Measurements from ENCODE around the gene TTC38. TPM values are rescaled to one million over a fixed set of nuclear protein-coding genes. Genes with fewer than 3 reads are reported as not detected.
"Not testable (repeated sequence)": the region's sequence is repeated elsewhere in the genome, so short reads cannot be mapped to it uniquely, and the experiment has no call there.

Gene TTC38
- total RNA-seq, 1 experiment from 2014 or later: 15.3 TPM

DNA sequence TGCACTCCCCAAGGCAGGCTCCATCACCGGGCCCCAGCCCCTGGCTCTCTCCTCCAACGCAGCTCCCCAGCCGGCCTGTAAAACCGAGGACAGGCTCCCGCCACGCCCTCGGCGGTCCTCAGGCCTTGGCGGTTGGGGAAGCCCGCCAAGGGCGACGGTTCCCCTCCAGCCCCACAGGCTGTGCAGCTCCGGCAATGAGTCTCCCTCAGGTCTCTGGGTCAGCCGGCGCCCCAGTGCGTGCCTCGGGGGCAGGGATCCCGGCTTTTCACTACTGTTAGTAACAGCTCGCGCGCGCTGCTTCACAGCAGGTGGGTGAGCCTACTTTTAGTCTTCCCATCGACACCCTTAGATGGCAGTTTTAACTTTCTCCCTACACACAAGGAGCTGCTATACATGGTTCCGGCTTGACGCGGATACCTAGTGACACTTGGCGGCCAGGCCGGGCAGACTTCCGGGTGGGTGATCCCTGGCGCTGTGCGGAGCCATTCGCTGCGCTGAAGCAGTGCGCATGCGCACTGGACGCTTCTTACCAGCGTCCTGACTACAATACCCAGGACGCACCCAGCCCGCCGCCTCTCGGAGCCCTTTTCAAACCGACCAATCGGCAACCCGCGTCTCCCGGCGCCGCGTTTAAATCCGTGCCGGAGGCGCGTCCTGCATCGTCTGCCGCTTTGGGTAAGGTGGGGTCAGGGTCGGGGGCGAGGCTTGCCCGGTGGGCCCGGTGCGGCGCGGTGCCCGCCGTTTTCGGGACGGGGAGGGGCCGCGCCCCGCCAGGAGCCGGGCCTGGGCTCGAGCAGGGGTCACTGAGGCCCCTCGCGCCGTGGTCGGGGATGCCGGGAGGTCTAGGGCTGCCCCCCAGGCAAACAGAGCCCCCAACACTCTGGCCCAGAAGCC is 28.7 kb downstream of the TTC38 start, which contains the start of gene GTSE1:
TSS of gene GTSE1 (plus strand) at position 614 of the 894 bp plus-strand sequence. CDS start 531 bp downstream, outside the sequence.
- DNase-seq (ENCODE audit: low spot score): peak; percentile 91

DNA sequence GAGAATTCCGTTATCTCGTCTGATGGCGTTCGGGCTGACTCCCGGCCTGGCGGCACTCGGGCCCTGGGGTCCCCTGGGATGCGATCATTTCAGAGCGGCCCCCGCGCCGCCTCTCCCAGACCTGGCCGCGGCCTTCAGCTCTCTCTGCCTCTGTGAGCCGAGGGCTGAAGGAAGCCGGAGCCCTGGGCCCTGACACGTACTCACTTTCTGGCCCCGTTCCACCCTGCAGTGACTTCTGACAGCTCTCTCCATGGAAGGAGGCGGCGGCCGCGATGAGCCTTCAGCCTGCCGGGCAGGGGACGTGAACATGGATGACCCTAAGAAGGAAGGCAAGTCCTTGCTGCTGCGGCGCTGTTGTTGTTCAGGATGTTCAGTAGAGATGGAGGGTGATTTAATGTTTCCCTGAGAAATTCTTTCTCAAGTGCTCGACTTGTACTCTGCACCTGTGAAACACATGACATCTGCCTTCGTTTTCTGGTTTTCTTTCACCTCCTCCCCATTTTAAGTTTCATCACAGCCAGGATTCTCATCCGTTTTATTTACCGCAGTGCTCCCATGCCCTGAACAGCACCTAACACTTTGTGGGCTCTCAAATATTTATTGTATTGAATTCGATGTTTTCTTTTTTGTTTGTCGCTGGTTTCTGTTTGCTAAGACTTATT is 29.5 kb downstream of the TTC38 start:
- DNase-seq (ENCODE audit: low spot score): peak; percentile 13

DNA sequence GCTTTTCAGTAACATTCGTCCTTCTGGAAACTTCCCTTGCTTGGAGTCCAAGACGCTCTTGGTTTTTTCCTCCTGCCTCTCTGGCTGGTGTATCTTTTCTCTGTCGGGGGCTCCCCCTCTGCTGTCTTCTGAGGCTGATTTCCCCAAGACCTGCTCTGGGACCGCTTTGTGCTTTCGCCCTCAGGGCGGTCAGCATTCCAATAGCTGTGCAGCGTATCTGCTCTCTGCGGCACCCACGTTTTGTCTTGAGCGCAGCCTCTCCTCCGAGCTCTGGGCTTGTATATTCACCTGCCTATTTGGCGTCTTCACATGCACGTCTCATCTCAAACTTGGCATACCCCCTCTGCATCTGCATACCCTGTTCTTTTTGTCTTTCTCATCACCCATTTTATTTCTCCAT is 31.3 kb downstream of the TTC38 start:
- no peak for DNase-seq (ENCODE audit: low spot score)

DNA sequence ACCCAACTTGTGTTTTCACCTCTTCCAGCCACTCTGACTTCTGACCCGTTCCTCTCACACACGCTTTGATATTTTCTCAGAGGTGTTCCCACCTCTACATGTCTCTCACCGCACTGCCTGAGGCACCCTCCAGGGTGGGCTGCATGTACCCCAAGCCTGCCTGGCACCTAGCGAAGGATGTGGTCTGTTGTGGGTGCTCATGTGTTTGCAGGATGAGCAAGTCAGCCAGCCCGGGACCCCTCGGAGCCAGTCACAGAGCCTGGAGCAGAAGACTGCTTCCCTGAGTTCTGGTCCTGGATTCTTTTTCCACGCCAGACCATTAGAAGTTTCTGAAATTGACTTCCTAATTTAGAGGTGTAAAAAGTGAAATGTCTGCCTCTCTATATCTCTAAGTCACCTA is 32.7 kb downstream of the TTC38 start:
- DNase-seq (ENCODE audit: low spot score): no peak

DNA sequence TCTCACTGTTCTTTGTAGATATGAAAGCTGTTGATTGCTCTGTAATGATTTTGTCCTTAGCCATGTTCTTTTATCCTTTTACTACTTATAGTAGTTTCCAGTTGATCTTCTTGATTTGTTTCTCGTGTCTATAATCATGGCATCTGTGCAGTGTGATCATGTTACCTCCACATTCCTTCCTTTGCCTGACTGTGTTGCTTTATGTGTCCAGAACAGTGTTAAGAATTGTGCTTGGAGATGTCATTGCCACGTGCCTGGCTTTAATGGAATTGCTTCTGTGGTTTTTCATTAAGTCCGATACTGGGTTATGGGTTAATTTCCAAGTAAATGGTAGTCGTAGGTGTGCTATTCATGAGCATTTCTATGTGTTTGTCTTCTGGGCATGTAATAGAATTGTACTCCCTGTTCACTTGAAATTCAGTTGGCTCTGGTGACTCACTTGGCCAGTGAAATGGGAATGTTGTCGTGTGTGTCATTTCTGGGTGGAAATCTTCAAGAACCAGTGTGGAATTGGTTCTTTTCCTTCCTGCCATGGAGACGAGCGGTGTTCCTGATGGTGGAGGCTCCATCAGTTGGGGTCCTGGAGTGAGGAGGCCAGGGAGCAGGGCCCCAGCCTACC is 35.6 kb downstream of the TTC38 start:
- no peak for DNase-seq (ENCODE audit: low spot score)

DNA sequence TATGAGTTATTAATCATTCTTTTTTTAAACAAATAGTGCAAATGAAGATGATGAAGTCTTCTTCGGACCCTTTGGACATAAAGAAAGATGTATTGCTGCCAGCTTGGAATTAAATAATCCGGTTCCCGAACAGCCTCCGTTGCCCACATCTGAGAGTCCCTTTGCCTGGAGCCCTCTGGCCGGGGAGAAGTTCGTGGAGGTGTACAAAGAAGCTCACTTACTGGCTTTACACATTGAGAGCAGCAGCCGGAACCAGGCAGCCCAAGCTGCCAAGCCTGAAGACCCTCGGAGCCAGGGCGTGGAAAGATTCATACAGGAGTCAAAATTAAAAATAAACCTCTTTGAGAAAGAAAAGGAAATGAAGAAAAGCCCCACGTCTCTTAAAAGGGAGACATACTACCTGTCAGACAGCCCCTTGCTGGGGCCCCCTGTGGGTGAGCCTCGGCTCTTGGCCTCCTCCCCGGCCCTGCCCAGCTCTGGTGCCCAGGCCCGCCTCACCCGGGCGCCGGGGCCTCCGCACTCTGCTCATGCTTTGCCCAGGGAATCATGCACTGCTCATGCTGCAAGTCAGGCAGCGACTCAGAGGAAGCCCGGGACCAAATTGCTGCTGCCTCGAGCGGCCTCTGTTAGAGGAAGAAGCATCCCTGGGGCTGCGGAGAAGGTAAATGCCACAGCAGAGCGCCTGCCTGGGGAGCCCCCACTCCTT is 40.6 kb downstream of the TTC38 start:
- DNase-seq (ENCODE audit: low spot score): no peak

DNA sequence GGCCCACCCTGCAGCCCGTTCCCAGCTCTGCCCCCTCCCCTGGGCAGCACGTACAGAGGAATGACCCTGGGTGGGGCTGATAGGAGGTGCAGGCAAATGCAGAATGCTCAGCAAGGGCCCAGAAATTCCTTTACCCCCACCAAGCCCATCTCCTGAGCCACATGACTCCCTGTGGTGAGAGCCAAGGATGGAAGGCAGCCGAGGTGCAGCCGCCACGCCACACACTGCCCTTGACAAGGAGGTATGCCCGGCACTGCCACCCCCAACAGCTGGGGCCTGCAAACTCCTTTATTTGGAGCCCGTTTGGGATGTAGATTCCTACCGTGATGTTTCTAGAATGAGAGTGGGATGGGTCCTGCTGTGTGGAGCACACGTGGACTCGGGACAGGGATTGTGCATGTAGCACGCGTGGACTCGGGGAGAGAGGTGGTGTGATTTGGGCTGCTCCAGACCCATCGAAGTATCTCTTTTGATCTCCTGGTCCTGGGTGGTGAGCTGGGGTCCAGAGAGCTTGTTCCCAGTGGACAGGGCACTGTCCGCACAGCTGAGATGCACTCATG is 41.8 kb downstream of the TTC38 start:
- no peak for DNase-seq (ENCODE audit: low spot score)

DNA sequence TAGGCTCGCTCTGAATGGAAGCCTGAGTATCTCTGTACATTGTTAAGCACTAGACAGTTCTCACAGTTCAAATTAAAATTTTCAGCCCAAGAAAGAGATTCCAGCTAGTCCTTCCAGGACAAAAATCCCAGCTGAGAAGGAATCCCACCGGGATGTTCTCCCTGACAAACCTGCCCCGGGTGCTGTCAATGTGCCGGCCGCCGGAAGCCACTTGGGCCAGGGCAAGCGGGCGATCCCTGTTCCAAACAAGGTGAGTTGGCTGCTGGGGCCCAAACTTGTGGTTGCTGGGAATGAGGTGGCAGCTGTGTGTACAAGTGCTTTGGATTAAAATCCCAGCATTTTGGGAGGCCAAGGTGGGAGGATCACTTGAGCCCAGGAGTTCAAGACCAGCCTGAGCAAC is 44.2 kb downstream of the TTC38 start:
- DNase-seq (ENCODE audit: low spot score): no peak

DNA sequence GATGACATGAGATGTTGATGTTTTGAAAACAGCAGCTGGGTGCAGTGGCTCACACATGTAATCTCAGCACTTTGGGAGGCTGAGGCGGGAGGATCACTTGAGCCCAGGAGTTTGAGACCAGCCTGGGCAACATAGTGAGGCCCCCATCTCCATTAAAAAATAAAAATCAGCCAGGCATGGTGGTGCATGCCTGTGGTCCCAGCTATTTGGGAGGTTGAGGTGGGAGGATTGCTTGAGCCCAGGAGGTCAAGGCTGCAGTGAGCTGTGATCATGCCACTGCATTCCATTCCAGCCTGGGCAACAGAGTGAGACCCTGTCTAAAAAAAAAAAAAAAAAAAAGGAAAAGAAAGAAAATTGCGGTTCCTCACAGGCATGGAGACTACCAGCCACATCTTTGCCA is 45.0 kb downstream of the TTC38 start:
- not testable (repeated sequence) for DNase-seq (ENCODE audit: low spot score)

DNA sequence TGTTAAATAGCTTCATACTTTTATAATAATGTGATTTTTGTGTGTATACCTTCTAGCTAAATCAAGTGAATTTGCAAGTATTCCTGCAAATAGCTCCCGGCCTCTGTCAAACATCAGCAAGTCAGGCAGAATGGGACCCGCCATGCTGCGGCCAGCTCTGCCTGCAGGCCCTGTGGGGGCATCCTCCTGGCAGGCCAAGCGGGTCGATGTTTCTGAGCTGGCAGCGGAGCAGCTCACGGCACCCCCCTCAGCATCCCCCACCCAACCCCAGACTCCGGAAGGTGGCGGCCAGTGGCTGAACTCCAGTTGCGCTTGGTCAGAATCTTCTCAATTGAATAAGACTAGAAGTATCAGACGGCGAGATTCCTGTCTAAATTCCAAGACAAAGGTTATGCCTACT is 48.2 kb downstream of the TTC38 start:
- no peak for DNase-seq (ENCODE audit: low spot score)

DNA sequence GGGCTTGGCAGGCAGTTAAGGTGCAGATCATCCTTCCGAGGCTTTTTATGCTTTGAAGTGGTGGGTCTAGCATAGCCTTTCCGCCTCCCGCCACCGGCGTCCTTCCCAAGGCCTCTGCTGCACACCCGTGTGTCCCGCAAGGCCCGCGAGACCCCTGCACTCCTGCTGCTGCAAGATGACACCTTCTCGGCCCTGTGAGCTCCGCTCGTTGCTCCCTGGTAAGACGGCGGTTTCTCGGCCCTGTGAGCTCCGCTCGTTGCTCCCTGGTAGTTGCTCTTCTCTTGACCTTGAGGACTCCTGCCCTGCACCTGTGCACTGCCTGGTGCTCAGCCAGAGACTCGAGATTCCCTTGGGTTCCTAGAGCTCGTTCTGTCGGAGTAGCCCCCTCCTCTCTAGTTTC is 49.8 kb downstream of the TTC38 start:
- no peak for DNase-seq (ENCODE audit: low spot score)

DNA sequence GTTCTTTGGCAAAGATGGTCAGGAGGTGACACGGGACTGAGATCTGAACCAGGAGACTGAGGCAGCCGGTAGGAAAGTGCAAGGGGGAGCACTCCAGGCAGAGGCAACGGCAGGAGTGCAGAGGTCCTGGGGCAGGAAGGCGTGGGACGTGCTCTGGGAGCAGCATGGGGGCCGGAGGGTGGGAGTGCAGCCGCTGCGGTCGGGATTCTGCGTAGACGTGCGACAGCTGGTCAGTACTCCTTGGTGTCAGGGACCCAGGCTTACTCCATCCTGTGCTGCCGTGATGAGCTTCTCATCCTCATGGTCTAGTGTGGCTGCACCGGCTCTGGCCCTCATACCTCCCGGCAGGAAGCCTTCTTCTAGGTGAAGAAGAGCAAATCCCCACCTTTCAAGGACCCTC is 50.8 kb downstream of the TTC38 start:
- DNase-seq (ENCODE audit: low spot score): no peak

DNA sequence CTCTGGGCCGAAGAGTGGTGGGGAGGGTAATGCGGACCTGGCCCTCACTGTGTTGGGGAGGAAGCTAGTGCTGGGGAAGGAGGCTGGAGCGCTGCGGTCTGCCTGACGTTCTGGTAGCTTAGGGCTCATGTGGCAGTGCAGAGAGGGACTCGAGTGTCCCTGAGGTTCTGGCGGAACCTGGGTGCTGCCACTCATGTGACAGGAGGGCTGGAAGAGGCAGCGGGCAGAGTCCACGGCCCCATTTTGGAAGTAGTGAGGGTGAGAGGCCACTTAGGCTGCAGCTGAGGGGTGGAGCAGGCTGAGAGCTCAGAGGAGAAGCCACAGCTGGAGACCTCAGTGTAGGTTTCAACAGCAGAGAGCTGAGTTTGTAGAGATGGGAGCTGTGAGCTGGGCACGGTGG is 51.5 kb downstream of the TTC38 start:
- no peak for DNase-seq (ENCODE audit: low spot score)

DNA sequence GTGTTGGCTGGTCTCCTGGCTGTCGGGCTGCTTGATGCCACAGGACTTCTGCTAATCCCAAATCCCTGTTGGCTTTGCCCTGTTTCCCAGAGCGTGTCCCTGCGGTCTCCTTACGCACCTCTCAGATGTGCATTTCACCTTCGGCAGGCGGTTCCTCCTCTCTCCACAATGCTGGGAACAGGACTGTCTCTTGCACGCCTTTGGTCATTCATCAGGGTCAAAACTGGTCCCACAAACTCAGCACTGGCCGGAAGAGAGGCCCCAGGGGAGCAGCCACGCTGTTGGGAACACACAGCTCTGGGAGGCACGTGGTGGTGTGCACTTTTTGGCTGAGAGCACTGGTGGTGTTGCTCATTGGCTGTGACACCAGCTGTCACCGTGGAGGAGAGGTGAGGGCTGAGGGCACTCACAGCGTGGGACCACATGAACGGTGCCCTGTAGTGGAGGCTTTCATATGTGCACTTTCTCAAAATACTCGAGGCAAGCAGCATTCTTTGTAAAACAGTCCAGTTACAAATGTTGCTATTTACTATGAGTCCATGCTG is 52.4 kb downstream of the TTC38 start:
- no peak for DNase-seq (ENCODE audit: low spot score)

DNA sequence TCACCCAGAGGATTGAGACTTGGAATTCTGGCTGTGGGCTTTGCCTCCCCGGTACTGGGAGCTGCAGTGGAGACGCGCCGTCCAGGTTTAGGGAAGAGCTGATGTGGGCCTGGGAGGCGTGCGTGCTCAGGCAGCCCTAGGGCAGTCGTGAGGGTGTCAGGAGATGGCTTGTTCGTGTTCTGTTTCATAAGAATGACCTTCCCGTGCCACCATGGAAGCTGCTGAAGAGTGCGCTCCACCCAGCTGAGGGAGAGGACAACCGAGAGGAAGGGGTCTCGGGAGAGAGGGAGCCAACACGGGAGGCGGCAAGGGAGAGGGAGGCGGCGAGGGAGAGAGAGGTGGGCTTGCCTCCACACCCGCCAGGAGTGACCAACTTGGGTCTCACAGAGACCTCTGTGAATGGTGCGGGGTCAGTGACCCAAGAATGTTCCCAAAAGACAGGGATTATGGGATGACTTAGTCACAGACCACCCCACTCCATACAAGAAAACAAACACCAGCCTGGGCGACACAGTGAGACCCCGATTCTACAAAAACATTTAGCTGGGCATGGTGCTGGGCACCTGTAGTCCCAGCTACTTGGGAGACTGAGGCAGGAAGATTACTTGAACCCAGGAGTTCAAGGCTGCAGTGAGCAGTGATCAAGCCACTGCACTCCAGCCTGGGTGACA is 53.0 kb downstream of the TTC38 start:
- no peak for DNase-seq (ENCODE audit: low spot score)

DNA sequence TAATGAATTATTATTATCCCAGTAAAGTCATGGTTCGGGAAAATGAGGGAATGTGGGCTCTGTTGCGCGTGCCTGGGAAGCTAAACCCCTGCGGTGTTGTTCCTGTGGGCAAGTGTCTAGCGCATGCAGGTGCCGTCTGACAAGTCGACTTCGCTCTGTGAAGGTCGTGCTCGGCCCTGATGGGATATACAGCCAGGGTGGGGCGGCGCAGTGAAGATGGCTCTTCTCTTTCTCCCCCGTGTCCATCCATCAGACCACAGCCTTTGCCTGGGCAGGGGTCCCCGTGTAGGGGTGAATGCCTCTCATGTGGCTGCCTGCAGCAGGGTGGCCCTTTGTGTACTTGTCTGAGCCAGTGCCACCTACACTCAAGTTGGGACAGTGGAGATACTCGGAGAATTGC is 54.9 kb downstream of the TTC38 start:
- DNase-seq (ENCODE audit: low spot score): no peak

DNA sequence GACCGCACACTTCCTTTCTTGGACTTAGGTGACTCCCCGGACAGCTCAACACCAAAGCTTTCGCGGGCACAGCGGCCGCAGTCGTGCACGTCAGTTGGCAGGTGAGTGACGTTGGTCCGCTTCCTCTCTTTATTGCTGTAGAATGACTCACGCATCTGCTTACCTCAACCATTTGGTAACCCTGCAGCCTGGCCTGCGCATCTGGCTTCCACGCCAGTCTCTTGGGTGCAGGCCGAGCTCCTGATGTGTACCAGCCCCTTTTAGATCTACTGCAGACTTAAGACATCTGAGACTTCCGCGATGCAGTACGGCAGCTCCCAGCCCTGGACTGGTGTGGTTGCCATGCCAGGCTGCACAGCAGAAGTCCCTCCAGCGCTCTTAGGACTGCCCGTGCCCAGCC is 55.4 kb downstream of the TTC38 start:
- no peak for DNase-seq (ENCODE audit: low spot score)

DNA sequence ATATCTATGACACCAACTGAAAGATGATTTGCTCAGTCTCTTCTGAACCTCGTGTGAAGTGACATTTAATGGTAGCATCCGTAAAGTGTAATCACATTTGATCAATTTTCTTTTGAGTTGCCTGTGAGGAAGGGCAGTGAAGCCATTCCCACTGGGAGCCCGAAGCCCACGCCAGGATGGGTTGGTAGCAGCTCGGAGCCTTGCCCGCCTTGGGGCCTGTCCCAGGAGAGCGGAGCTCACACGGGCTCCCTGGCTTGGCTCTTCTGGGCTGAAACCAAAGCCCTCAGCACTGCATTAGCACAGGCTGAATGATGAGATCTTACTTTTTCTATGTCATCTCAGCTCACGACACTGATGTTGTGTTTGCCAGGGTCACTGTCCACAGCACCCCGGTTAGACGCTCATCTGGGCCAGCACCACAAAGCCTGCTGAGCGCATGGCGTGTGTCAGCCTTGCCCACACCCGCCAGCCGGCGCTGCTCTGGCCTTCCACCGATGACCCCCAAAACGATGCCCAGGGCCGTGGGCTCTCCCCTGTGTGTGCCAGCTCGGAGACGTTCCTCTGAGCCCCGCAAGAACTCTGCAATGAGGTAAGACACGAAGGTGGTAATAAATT is 58.4 kb downstream of the TTC38 start:
- DNase-seq (ENCODE audit: low spot score): no peak

DNA sequence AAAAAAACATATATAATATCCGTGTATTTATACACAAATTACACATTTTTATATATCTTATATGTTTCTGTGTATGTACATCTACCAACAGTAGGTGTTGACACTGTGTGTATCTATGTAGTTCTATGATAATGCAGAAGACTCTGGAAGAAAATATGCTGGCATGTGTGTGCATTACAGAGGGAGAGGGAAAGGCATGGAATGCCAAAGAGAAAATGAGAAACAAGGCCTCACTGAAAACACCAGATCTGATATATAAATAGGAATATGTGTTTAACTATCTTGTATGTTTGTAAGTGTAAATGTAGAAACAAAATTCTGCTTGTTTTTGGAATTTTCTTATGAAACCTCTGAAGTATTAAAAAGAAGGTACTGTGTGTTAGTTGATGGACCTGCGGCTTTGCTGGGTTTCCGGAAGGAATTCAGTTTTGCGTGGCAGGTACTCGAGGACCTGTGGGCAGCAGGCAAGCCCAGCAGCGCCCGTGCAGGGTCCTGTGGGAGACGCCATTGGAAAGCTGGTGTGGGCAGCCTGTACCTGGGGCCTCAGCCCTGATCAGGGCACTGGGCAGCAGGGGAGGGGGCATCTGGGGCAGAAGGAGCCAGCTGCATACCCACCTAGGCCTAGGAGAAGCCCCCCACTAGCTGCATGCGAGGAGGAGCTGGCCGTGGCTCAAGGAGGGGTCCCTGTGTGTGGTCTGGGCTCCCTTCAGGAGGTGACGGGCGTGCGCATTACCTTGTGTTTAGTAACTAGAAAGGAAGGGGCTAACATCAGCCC is 60.1 kb downstream of the TTC38 start:
- DNase-seq (ENCODE audit: low spot score): no peak

DNA sequence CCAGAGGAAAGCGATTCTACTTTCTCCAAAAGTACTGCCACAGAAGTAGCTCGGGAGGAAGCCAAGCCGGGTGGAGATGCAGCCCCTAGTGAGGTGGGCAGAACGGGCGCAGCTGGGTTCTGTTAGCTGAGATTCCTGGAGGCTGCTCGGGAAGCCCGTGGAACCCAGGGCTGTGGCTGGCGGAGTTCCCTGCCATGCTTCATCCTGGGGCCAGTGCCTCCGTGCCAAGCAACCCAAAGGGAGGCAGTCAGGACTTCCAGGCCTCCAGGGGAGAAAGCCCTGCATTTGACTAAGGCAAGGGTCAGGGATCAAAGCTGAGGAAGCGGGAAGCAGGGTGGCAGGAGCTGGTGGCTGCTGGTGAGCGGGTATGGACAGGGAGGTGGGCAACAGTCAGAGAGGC is 61.0 kb downstream of the TTC38 start:
- no peak for DNase-seq (ENCODE audit: low spot score)
